Right ventricle myocardium superior (tissue), 1 donor: ENCODE measurements around the gene TMEM231. TPM values are rescaled to one million over a fixed set of nuclear protein-coding genes. Genes with fewer than 3 reads are reported as not detected.
"Not testable (repeated sequence)": the region's sequence is repeated elsewhere in the genome, so short reads cannot be mapped to it uniquely, and the experiment has no call there.

Experiments used
- ATAC-seq: fragments of 200-7000 bp; cut with Tn5 transposase; one replicate; pipeline ENCODE4 v1.9.1; 2020; ENCODE audit warnings: mild to moderate bottlenecking; ENCODE audit not compliant: poor library complexity
- DNase-seq: peaks from one replicate; pipeline ENCODE4 v3.0.0-alpha.2; 2020
- intact Hi-C: fragments of 100-400 bp; cut with DNase I; formaldehyde crosslinking; loops from one replicate; pipeline ENCODE4 v1.11.2; 2022
- total RNA-seq: library from RNA; stranded (reverse); fragmentation: NEBNext Ultra II Directional; extraction: Animal tissue kit (Norgen Biotek cat#: 25700); gene quantifications from one replicate; pipeline ENCODE4 v1.2.1, GENCODE V29; 2021
- donor health status: DM: no; HTN: yes; CAD: no; lungs with severe emphysema.

The TMEM231 gene
- total RNA-seq, 1 donor from 2014 or later: 4.1 TPM

DNA sequence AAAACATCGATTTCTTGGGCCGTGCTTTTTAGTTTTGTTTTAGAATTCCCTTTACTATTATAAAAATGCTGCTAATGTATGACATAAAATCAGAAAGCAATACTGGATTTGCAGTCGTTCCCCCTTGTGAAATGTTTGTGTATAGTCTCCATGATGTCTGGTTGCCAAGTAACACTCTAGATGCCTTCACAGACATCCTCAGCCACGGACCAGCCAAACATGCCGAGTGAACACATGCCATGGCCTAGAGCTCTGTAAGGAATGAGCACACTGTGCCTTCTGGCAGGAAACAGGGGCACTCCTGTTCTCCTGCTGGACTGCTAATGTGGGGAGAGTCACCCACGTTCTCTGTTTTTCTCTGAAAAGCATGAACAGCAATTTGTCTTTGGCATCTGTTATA is 54.2 kb downstream of the TMEM231 start:
- intact Hi-C loops: not testable (repeated sequence)
- DNase-seq (peak; percentile 68), ATAC-seq (peak; percentile 75)

DNA sequence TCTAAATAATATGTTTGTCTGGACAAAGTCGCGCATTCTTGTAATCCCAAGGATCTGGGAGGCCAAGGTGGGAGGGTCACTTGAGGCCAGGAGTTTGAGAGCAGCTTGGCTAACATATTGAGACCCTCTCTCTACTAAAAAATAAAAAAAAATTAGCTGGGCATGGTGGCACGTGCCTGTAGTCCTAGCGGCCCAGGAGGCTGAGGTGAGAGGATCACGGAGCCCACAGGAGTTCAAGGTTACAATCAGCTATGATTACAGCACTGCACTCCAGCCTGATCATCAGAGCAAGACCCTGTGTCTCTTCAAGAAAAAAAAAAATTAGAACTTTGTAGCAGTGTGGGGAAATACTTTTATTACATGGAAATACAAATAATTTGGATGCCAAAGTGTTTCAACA is 54.7 kb downstream of the TMEM231 start:
- no peak for DNase-seq
- intact Hi-C loops: no loop called here
- no peak for ATAC-seq

DNA sequence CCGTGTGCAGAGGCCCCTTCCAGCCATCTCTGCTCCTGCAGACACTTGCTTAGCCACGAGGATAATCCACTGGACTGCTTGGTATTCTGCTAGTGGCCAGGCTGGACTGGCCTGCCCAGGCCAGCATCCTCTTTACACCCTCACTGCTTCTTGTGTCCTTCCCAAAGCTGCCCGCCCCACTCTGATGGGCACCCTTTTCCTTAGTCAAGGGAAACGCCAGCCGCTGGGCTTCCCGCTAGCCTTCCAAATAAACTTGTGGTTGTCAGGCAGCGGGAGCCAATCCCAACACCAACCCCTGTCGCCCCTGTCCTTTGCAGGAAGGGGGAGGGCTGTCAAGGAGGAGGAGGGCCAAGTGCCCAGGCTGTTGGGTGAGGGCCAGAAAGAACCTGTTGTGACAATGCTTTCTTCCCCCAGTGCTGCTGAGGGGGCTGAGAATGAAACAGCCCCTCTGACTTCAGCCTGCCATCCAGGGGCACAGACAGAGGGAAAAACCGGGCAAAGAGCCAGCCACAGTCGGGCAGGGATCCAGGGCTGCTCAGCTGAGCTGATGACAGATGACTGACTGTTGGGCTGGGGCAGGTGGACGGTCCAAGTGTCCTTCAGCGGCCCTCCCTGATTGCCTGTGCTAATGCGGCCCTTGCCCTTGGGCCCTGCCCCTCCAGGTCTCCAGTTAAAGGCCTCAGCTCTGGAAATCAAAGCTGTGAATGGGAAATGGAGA is 57.3 kb downstream of the TMEM231 start:
- intact Hi-C loops: not testable (repeated sequence)
- ATAC-seq: peak; percentile 83
- peak; percentile 80 for DNase-seq

DNA sequence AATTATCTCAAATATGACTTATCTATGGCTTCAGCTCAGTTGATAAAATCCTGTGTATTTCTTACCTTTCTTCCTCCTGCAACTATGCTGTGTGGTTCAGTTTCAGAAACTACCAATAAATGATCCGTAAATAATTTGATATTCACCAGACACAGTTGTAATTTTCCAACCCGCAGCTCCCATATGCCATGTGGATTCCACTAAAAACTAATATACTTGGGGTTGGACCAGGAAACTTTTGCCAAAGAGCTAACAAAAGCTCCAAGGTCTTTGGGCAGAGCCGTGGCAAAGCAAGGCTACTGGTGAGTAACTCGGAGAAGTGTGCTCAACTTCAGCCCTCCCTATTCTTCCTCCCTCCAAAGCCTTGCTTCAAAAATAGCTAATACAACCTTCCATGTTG is 58.5 kb downstream of the TMEM231 start:
- DNase-seq: no peak
- intact Hi-C loops: no loop called here
- no peak for ATAC-seq

DNA sequence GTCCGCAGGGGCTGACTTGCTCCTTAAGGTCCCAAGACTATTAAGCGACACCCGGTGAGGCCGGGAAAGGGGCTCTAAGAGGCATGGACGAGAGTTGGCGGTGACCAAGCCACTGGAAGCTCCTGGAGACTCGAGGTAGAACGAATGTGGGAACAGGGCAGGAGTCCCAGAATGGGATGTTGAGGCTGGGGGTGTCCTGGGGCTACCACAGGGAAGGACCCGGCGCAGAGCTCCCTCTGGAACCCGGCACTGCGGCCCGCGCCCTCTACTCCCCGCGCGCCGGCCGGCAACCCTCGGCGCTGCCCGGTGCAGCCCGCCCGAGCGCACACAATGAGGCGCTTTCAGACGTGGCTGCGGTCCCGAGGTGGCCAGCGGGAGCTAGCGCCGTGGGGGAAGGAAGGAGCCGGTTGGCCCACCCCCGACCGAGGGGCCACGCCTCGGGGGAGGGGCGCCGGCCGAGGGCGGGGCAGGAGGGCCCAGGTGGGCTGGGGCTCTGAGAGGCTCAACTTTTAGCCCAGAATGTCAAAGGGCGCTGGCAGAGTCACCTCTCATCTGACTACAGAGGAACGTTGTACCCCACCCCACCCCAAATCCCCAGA is 60.9 kb downstream of the TMEM231 start, which contains the start of gene CHST6:
CHST6 (minus strand) TSS at position 366 of the 599 bp plus-strand sequence. CDS start 15,613 bp downstream, outside the sequence.
- peak; percentile 53 for ATAC-seq
- intact Hi-C loops: no loop called here
- DNase-seq: peak; percentile 62

DNA sequence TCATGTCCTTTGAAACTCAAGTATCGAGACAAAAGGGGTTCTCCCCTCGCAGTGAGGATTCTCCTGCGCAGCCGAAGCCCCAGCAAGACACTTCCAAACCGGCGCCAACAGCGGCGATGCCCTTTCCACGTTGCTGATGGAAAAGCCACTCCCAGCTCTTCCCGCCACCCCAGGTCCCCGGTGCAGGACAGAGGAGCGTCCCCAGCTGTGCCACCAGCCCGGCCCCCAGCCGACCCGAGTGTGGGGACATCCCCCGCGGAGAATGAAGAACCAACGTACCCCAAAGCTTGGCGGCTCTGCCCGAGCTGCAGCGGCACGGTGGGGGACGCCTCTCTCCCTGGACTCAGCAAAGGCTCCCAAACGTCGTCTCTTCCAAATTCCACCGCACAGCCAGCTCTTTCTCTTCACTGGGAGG is 61.4 kb downstream of the TMEM231 start:
- intact Hi-C loops: no loop called here
- DNase-seq (no peak), ATAC-seq (no peak)

DNA sequence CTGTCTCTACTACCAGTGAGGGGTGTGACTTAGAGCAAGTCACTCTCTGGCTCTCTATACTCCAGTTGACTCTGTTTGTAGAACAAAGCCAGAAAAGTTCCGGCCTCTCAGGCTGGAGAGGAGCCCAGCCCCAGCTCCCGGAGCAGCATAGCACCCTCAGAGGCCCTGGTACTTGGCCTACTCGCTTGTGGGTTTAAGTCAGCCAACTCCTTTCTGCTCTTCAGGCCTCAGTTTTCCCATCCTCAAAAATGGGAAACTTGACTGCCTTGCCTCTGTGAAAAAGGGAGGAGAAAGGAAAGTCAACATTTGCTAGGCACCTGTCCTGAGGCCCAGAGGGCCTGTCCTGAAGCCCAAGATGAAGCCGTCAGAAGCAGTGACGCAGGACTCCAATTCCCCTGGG is 61.9 kb downstream of the TMEM231 start:
- no peak for DNase-seq
- no peak for ATAC-seq
- intact Hi-C loops: no loop called here

DNA sequence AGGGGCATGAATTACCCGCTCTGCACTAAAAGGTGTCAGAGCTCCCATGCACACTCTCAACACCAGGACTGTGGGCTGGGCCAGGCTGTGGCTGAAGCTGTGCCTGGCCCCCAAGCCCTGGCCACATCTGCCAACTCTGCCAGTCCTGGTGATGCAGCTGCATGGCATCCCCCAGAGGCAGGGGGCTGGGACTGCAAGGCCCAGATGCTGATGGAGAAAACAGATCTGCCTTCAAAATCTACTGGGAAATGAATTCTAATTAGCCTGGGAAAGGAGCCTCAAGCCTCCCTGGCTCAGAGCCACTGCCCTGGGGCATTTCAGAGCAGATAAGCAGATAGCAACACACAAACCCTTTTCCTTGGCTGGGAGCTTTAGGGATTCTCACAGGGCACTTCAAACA is 64.2 kb downstream of the TMEM231 start:
- intact Hi-C loops: no loop called here
- no peak for DNase-seq
- ATAC-seq: no peak

DNA sequence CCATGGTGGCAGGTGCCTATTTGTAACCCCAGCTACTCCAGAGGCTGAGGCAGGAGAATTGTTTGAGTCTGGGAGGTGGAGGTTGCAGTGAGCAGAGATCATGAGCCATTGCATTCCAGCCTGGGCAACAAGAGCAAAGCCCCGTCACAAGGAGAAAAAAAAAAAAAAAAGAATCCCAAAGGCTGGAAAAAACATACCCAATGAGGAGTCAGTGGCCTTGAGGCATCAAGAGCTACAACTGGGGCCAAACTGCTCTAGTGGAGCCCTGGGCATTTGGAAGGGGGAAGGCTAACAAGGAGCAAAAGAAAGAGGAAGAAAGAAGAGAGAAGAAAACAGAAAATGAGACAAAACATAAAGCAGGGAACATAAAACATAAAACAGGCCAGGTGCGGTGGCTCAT is 67.7 kb downstream of the TMEM231 start:
- intact Hi-C loops: no loop called here
- DNase-seq: no peak
- no peak for ATAC-seq

Other genes starting within 250 kb of the TMEM231 start
- 25.1 TPM for gene CFDP1, start 122.7 kb downstream of the TMEM231 start, total RNA-seq
- 9.5 TPM for gene TMEM170A, start 91.6 kb downstream of the TMEM231 start, total RNA-seq
- gene CHST6, start 60.8 kb downstream of the TMEM231 start, total RNA-seq: 0.78 TPM
- gene CHST5, start 20.1 kb downstream of the TMEM231 start, total RNA-seq: 0.22 TPM
- gene GABARAPL2, start 10.1 kb upstream of the TMEM231 start, total RNA-seq: 239 TPM
- gene ADAT1, start 67.0 kb upstream of the TMEM231 start, total RNA-seq: 19.3 TPM
- gene KARS1, start 91.4 kb upstream of the TMEM231 start, total RNA-seq: 137 TPM
- 50.7 TPM for gene TERF2IP, start 91.5 kb upstream of the TMEM231 start, total RNA-seq
- gene CPHXL2, start 120.8 kb upstream of the TMEM231 start, total RNA-seq: not detected
- gene DUXB, start 145.2 kb upstream of the TMEM231 start, total RNA-seq: not detected
- gene CPHXL, start 170.2 kb upstream of the TMEM231 start, total RNA-seq: not detected